GM12801 (cell line): ENCODE results near the gene APLP2.

Experiments
- TF ChIP-seq, protein P1 (sequence below): IDR thresholded peaks from one replicate; pipeline ENCODE4 v1.5.1; 2011; ENCODE audit warnings: control low read depth; ENCODE audit not compliant: insufficient read length; ENCODE audit errors: extremely low read depth

APLP2 gene

DNA sequence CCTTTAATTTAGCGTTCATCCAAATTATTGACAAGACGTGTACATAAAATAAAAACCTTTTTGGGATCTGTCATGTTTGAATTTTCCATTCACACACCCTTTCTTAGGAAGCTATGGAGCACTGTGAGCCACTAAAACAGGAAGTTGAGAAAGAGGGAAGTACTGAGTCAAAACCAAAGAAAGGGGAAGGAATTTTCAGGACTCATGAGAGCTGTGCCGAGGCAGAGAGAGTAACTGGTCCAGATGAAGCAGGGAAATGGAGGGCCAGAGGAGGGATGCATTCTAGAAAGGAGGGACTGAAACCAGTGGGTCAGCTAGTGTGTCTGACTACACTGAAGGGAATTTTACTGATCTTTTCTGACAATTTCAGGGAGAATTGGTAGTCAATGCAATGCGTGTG is 24.9 kb downstream of the APLP2 start:
- TF ChIP-seq, protein P1, sequence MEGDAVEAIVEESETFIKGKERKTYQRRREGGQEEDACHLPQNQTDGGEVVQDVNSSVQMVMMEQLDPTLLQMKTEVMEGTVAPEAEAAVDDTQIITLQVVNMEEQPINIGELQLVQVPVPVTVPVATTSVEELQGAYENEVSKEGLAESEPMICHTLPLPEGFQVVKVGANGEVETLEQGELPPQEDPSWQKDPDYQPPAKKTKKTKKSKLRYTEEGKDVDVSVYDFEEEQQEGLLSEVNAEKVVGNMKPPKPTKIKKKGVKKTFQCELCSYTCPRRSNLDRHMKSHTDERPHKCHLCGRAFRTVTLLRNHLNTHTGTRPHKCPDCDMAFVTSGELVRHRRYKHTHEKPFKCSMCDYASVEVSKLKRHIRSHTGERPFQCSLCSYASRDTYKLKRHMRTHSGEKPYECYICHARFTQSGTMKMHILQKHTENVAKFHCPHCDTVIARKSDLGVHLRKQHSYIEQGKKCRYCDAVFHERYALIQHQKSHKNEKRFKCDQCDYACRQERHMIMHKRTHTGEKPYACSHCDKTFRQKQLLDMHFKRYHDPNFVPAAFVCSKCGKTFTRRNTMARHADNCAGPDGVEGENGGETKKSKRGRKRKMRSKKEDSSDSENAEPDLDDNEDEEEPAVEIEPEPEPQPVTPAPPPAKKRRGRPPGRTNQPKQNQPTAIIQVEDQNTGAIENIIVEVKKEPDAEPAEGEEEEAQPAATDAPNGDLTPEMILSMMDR = no peak

GRCh38 chr11:130095326-130095725 is 25.6 kb downstream of the APLP2 start:
- TF ChIP-seq, protein P1 = no peak

- TF ChIP-seq, protein P1 = no peak
These were observed 26.3 kb downstream of the APLP2 start for GRCh38 chr11:130096042-130096441.

DNA sequence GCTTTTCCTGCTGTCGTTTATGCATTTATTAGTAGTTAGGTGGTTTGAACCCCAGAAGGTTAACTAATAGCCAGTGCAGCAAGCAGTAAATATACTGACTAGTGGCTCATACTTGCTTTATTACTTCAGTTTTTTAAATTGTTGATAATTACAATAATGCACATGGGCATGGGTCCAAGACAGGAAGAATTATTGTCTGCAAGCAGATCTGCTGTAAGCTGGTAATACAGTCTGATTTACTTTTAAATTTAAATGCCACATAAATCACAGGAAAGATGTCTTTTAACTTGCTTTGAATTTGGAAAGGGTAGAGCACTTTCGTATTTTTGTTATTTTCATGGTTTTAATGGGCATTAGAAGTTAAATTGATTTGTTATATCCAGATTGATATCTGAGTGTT is 27.1 kb downstream of the APLP2 start:
- TF ChIP-seq, protein P1 = no peak

DNA sequence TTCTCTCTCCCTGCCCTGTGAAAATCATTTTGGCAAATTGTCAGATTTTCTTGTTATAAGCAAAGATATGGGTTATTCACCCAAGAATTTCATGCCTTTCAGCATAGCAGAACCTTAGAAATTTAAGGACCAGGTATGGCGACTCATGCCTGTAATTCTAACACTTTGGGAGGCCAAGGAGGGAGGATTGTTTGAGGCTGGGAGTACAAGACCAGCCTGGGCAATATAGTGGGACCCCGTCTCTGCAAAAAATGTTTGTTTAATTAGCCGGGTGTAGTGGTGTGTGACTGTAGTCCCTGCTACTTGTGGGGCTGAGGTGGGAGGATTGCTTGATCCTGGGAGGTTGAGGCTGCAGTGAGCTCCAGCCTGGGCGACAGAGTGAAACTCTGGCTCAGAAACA is 27.6 kb downstream of the APLP2 start:
- TF ChIP-seq, protein P1 = no peak

- TF ChIP-seq, protein P1 = no peak
These were observed 29.7 kb downstream of the APLP2 start for GRCh38 chr11:130099356-130099755.

DNA sequence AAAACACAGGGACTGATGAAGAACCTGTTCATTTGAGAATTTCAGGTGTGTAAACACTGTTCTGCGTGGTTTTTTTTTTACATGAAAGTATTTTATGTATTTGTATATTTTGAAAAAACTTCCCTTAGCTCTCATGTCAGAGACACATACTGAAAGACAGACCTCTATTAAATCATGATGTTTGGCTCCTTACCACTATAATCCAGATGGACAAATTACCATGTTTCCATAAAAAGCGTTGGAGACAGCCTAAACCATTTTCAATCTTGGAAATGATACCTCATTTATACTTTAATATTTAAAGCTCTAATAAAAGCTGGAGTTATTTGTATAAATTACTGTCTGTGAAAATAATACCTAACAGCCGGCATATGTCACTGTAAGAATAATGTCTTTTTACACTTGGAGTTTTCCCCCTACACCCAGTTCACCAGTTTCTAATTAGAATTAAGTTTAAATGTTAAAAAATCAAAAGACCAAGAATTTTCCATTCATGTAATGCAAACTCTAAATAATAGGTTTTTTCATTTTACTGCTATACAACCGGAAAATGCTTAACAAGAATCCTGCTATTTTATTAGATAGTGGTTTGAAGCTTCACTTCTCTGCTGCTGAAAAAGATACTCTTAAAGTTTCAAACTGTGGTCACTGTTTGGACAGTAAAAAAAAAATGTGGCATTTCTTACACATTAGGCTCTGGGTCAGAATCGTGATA is 30.8 kb downstream of the APLP2 start:
- TF ChIP-seq, protein P1 = no peak
